AG08395 (cell line): ENCODE measurements around the gene COX4I2.

ENCODE experiments used
- DNase-seq: peaks from one replicate; pipeline ENCODE4 v3.0.0; 2012; ENCODE audit warnings: mixed read lengths, low spot score

The COX4I2 gene

DNA sequence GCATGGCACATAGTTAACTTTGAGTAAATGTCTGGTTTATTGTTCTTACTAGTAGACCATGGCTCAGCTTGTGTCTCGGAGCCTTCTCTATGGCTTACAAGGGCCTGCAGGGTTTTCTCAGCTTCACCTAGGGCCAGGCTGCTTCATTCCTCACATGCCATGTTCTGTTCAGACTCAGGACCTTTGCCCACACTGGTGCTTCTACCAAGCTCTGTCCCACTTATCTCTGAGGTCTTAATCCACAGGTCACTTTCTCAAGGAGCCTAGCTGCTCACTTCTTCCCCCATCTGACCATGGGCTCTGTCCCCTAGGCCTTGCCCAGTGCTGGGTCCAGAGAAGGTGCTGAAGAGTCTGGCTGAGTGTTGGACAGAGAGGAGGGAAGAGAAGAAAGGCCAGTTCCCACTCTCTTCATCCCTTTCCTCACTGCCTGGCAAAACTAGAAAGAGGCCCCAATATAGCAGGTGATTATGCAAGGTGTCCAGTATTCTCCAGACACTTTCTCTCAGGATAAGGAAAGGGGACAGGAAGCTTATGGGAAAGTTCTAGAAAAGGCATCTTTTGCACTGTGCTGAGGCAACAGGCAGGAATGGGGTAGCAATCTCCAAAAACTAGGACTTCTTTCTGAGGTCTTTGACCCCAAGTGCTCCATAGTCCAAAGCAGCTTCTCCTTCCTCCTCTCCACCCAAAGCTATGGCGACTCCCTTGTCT, 40.0 kb downstream of the COX4I2 start:
- DNase-seq: no peak

- no peak for DNase-seq
These were observed 41.0 kb downstream of the COX4I2 start for GRCh38 chr20:31678389-31679356.

- DNase-seq: no peak
These were observed 41.9 kb downstream of the COX4I2 start for GRCh38 chr20:31679357-31680285.

- DNase-seq: no peak
These were observed 42.8 kb downstream of the COX4I2 start for GRCh38 chr20:31680286-31681127.

- DNase-seq: no peak
These were observed 43.5 kb downstream of the COX4I2 start for GRCh38 chr20:31681128-31681727.

DNA sequence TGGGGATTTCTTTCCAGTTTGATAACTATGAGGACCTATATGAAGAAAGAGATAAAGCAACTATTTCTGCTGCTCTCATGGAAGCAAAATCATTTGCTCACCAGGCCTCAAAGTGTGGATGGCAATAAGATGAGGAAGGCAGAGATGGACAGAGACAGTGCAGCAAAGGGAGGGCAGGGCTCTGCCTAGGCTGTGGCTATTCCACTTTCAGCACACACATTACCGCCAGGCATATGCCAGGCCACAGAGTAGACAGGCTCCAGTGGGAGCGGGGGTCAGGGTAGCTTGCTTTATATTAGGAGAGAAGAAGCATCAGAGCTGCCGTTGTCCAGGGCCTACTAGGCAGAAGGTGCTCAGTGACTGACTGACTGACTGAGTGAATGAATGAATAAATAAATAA, 44.1 kb downstream of the COX4I2 start:
- DNase-seq: no peak

DNA sequence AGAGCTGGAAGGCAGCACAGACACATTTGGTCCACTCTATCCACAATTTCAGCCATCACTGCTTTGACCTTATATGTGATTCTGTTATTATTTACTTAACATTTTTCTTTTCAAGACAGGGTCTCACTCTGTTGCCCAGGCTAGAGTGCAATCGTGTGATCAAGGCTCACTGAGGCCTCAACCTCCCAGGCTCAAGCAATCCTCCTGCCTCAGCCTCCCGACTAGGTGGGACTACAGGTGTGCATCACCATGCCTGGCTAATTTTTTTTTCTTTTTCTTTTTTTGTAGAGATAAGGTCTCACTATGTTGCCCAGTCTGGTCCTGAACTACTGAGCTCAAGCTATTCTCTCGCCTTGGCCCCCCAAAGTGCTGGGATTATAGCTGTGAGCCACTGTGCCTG, 44.6 kb downstream of the COX4I2 start:
- no peak for DNase-seq

DNA sequence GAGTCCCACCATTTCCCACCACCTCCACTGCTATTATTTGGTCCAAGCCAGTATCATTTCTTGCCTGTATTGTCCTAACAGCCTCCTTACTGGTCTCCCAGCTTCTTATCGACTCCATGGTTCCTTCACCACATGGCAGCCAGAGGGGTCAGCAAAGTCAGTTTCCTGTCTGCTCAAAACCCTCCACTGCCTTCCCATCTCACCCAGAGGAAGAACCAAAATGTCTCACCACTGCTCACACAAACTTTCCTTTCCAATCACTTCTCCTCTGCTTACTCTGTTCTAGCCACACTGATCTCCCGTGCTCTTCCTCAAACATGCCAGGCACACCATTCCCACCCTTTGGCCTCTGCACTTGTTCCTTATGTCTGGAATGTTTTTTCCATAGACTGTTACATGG, 45.2 kb downstream of the COX4I2 start:
- DNase-seq: no peak

DNA sequence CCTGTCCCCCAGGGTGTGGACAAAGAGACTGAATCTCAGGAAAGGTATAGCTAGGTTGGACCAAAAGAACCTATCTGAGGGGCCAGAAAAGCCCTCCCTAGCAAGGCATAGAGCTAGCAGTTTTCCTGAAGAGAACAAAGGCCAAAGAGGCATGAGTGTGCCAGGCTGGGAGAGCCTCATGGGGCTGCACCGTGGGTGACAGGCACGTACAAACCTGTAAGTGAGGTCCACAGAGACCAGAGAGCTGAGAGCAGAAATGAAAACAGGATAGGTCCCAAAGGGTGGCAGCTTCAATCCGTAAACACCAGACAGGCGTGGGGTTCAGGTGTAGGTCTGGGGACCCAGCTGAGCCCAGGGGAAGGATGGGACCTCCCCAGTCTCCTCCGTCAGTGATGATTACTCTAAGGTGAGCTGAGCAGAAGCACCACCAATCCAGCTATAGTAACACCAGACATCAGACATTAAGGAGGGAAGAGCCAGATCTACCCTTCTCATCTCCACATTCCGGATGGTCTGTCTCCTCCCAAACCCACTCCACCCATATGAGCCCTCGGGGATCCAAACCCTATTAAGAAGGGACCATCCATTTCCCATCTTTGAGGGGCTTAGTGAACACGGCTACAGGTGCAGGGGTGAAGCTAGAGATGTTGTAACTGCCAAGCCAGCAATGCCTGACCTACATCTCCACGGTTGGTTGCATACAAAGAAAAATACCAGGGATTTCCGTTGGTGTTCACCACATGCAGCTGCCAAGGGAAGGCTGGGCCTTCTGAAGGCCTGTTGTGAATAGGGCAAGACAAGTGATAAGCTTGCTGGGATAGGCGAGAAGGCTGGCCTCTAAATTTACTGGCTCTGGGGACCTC, 46.7 kb downstream of the COX4I2 start:
- DNase-seq: no peak

GRCh38 chr20:31685853-31686643, 48.3 kb downstream of the COX4I2 start:
- no peak for DNase-seq

GRCh38 chr20:31687777-31688176, 50.1 kb downstream of the COX4I2 start:
- DNase-seq: no peak

DNA sequence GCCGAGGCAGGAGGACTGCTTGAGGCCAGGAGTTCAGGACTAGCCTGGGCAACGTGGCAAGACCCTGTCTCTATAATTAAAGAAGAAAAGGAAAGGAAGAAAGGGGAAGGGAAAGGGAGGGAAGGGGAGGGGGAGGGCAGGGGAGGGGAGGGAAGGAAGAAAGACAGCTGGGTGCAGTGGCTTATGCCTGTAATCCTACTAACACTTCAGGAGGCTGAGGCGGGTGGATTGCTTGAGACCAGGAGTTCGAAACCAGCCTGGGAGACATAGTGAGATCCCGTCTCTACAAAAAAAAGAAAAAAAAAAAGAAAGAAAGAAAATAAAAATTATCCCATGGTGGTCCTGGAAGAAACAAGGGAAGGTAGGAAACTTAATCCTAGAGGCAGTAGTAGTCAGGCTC, 51.4 kb downstream of the COX4I2 start:
- no peak for DNase-seq

- DNase-seq: no peak
These were observed 52.5 kb downstream of the COX4I2 start for GRCh38 chr20:31690124-31690666.

DNA sequence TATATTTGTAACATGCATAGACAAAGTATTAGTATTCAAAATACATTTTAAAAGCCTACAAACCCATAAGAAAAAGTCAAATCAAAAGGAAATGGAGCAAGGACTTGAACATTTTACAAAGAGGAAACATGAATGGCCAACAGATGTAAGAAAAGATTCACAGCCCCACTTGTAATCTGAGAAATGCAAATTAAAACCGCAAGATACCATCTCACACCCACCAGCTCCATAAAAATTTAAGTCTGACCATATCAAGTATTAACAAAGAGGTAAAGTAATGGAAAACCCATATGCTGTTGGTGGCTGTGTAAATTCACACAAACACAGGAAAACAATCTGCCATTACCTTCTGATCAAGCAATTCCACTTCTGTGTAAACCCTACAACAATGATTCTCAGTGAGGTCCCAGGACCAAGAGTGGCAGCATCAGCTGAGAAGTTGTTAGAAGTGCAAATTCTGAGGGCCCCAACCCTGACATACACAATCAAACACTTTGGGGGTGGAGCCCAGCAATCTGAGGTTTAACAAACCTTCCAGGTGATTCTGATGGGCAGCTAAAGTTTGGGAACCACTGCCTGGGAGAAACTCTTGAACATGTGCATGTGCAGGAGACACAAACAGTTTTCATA, 54.0 kb downstream of the COX4I2 start:
- DNase-seq: peak; percentile 46

DNA sequence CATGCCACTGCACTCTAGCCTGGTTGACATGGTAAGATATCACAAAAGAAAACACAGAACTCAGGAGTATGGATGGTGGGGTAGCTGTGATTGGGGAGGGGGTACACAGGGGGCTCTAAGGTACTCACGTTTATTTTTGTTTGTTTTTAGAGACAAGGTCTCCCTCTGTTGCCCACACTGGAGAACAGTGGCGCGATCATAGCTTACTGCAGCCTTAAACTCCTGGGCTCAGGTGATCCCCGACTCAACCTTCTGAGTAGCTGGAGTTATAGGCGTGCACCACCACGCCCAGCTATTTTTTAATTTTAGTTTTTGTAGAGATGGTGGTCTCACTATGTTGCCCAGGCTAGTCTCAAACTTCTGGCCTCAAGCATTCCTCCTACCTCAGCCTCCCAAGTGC, 55.7 kb downstream of the COX4I2 start:
- DNase-seq: no peak

DNA sequence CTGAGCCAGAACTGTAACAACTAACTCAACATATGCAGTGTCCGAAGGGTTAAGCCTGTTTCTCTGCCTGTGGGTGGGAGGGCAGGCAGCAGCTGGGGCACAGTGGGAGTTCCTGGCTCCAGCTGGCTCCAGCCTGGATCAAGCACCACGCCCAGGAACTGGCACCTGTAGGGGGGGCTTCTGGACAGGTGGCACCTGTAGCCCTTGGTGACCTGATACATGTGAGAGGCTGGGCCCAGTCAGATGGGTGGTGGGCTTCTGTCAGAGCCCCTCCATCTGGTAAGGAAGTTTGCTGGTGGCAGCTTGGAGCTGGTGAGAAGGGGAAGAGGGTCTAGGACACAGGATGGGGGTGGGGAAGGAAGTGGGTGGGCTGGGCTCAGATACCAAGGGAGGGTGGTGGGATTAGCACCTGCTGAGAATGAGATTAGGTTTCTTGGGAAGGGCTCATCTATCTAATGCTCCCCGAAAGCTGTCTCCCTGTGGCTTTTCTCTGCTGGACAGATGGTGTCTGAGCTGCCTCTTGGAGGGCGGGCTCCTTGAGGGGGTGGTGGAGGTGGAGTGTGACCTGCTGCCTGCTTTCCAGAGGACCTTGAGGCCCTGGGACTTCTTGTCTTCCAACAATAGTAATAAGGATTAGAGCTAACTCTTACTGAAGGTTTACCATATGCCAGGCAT, 56.4 kb downstream of the COX4I2 start:
- DNase-seq: no peak
